MCF 10A (cell line): ENCODE data around the gene STK32B. TPM values are rescaled to one million over a fixed set of nuclear protein-coding genes. Genes with fewer than 3 reads are reported as not detected.
A peak's percentile ranks its signal among the peaks of the same experiment; 100 is the strongest.

Source experiments
- BruUV-seq: library from RNA; stranded (reverse); fragments of 400-500 nt; replicated peaks from 2 replicates; lab custom pipeline; 2021; lab: Mats Ljungman, UMichigan
- CTCF ChIA-PET: fragments of 300-600 bp; sonication (Branson Sonifier 250); formaldehyde crosslinking; extraction: SDS; loops from one replicate; lab custom pipeline; 2021; ENCODE audit warnings: antibody characterized with exemption, inconsistent platforms; lab: Yijun Ruan, JAX
- POLR2A ChIA-PET: fragments of 300-600, 350-650 bp; sonication (Branson Sonifier 250); formaldehyde crosslinking; extraction: SDS; loops from one replicate; lab custom pipeline; 2020; ENCODE audit warnings: antibody characterized with exemption, inconsistent platforms; lab: Yijun Ruan, JAX
- DNase-seq: peaks from one replicate; pipeline ENCODE4 v3.0.0-alpha.2; 2018; ENCODE audit not compliant: unreplicated experiment
- H3K27ac Mint-ChIP-seq: one replicate; pipeline ENCODE4 v1.8.0; 2022; ENCODE audit warnings: mild to moderate bottlenecking, low read depth, mixed read lengths; ENCODE audit not compliant: unreplicated experiment
- H3K27me3 Mint-ChIP-seq: one replicate; pipeline ENCODE4 v1.8.0; 2022; ENCODE audit warnings: mixed read lengths; ENCODE audit not compliant: insufficient read depth, unreplicated experiment
- H3K36me3 Mint-ChIP-seq: one replicate; pipeline ENCODE4 v1.8.0; 2022; ENCODE audit warnings: mild to moderate bottlenecking, moderate library complexity, mixed read lengths; ENCODE audit not compliant: insufficient read depth, unreplicated experiment
- H3K4me1 Mint-ChIP-seq: one replicate; pipeline ENCODE4 v1.8.0; 2022; ENCODE audit warnings: mixed read lengths; ENCODE audit not compliant: insufficient read depth, unreplicated experiment
- H3K4me3 Mint-ChIP-seq: one replicate; pipeline ENCODE4 v1.8.0; 2022; ENCODE audit warnings: mild to moderate bottlenecking, moderate library complexity, mixed read lengths; ENCODE audit not compliant: unreplicated experiment
- H3K9me3 Mint-ChIP-seq: one replicate; pipeline ENCODE4 v1.8.0; 2022; ENCODE audit warnings: mixed read lengths; ENCODE audit not compliant: unreplicated experiment
- CTCF ChIP-seq: fragments of 200-600 bp; IDR thresholded peaks from one replicate; pipeline ENCODE4 v1.8.0; 2022; ENCODE audit warnings: antibody characterized with exemption, mild to moderate bottlenecking; ENCODE audit not compliant: unreplicated experiment
- intact Hi-C: fragments of 100-400 bp; cut with micrococcal nuclease; formaldehyde crosslinking; loops from 2 replicates; pipeline ENCODE4 v1.14.1; 2022
- total RNA-seq: library from RNA; stranded (reverse); gene quantifications from 2 replicates; pipeline ENCODE4 v1.2.3, GENCODE V29; 2022

The STK32B gene
- total RNA-seq, 1 experiment from 2014 or later, result not detected

- no peaks in the 10 kb centered on the region for H3K4me1 Mint-ChIP-seq
- BruUV-seq, result no TSS peak
- H3K9me3 Mint-ChIP-seq, result peaks cover 7% of the 10 kb centered on the region
- H3K36me3 Mint-ChIP-seq, result no peaks in the 10 kb centered on the region
- H3K4me3 Mint-ChIP-seq, result no peak overlapping the region
- DNase-seq, result peak; percentile 16
- intact Hi-C loops, result no loop called here
- no peak for TF ChIP-seq CTCF
- H3K27ac Mint-ChIP-seq, result no peak overlapping the region
- CTCF ChIA-PET, result no interaction called here
- POLR2A ChIA-PET, result no interaction called here
- no peaks in the 10 kb centered on the region for H3K27me3 Mint-ChIP-seq
Observed at GRCh38 chr4:5471206-5471605, 419.9 kb downstream of the STK32B start.

- no TSS peak for BruUV-seq
- no peak overlapping the region for H3K27ac Mint-ChIP-seq
- ChIA-PET CTCF (interaction anchor here (0.5 kb wide), 1 partner anchor 308 kb away, joined by 5 read pairs; no protein-coding TSS in a partner anchor), POLR2A (no interaction called here)
- no peak overlapping the region for H3K4me3 Mint-ChIP-seq
- DNase-seq, result no peak
- H3K9me3 Mint-ChIP-seq, result peaks cover 7% of the 10 kb centered on the region
- no peaks in the 10 kb centered on the region for H3K27me3 Mint-ChIP-seq
- TF ChIP-seq CTCF, result no peak
- no peaks in the 10 kb centered on the region for H3K4me1 Mint-ChIP-seq
- no peaks in the 10 kb centered on the region for H3K36me3 Mint-ChIP-seq
- intact Hi-C loops, result no loop called here
Observed at GRCh38 chr4:5471691-5472090, 420.4 kb downstream of the STK32B start.

GRCh38 chr4:5472160-5472591 lies 420.9 kb downstream of the STK32B start:
- peak; percentile 52 for DNase-seq
- intact Hi-C loops, result no loop called here
- no peak for TF ChIP-seq CTCF
- H3K36me3 Mint-ChIP-seq, result no peaks in the 10 kb centered on the region
- CTCF ChIA-PET, result interaction anchor here (0.5 kb wide), 1 partner anchor 308 kb away, joined by 5 read pairs; no protein-coding TSS in a partner anchor
- no peaks in the 10 kb centered on the region for H3K4me1 Mint-ChIP-seq
- no peaks in the 10 kb centered on the region for H3K27me3 Mint-ChIP-seq
- BruUV-seq, result no TSS peak
- peaks cover 7% of the 10 kb centered on the region for H3K9me3 Mint-ChIP-seq
- H3K27ac Mint-ChIP-seq, result no peak overlapping the region
- no peak overlapping the region for H3K4me3 Mint-ChIP-seq
- POLR2A ChIA-PET, result no interaction called here

GRCh38 chr4:5473125-5473524 lies 421.8 kb downstream of the STK32B start:
- no peak for DNase-seq
- CTCF ChIA-PET, result interaction anchor here (0.7 to 1.1 kb wide), 2 partner anchors 12 to 14 kb away, joined by 3 to 4 read pairs; no protein-coding TSS in a partner anchor
- Mint-ChIP-seq H3K9me3 (peaks cover 9% of the 10 kb centered on the region), H3K27me3 (no peaks in the 10 kb centered on the region), H3K4me1 (no peaks in the 10 kb centered on the region), H3K4me3 (no peak overlapping the region), H3K27ac (no peak overlapping the region), H3K36me3 (no peaks in the 10 kb centered on the region)
- no peak for TF ChIP-seq CTCF
- BruUV-seq, result no TSS peak
- intact Hi-C loops, result no loop called here
- POLR2A ChIA-PET, result no interaction called here
